ENCODE data around the gene SNRNP25.

DNA sequence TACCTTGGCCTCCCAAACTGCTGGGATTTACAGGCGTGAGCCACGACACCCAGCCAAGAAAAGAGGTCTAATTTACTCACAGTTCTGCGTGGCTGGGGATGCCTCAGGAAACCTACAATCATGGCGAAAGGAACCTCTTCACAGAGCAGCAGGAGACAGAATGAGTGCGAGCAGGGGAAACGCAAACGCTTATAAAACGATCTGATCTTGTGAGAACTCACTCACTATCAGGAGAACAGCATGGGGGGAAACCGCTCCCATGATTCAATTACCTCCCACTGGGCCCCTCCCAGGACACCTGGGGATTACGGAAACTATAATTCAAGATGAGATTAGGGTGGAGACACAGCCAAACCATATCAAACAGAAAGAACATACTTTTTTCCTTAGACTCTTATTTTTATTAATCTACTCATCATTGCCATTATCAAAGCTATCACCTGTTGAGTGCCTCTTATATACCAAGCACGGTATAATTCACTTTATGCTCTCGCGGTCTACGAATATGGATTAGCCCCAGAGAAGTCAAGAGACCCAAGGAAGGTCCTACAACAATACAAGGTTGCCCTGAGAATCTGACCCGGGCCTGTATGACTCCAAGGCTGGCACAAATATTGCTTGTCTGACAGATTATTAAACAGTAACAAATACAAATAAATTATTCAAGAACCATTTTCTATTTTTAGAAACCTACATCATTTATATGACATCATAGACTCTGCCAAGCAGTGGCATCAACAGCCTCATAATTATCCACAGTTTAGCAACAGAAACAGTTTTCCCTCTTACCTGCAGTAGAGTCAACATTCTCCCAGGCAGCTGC lies 2.6 kb upstream of the SNRNP25 start:
- TF ChIP-seq, protein P1, sequence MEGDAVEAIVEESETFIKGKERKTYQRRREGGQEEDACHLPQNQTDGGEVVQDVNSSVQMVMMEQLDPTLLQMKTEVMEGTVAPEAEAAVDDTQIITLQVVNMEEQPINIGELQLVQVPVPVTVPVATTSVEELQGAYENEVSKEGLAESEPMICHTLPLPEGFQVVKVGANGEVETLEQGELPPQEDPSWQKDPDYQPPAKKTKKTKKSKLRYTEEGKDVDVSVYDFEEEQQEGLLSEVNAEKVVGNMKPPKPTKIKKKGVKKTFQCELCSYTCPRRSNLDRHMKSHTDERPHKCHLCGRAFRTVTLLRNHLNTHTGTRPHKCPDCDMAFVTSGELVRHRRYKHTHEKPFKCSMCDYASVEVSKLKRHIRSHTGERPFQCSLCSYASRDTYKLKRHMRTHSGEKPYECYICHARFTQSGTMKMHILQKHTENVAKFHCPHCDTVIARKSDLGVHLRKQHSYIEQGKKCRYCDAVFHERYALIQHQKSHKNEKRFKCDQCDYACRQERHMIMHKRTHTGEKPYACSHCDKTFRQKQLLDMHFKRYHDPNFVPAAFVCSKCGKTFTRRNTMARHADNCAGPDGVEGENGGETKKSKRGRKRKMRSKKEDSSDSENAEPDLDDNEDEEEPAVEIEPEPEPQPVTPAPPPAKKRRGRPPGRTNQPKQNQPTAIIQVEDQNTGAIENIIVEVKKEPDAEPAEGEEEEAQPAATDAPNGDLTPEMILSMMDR (IDR thresholded peaks at IDR 0.05; ENCODE audit: low read length), result no peak
- no peak for TF ChIP-seq EZH2 (IDR thresholded peaks at IDR 0.05; ENCODE audit: borderline replicate concordance, low read length)
